PFSK-1 (cell line): Measurements from ENCODE around the gene REV3L.

ENCODE experiments used
- POLR2AphosphoS5 ChIP-seq: IDR thresholded peaks from 2 replicates; pipeline ENCODE4 v1.6.1; 2012; ENCODE audit warnings: low read depth, mild to moderate bottlenecking, control low read depth, low read length, moderate library complexity
- SIN3A ChIP-seq: IDR thresholded peaks from 2 replicates; pipeline ENCODE4 v1.6.1; 2012; ENCODE audit warnings: mild to moderate bottlenecking, low read length, moderate library complexity, borderline replicate concordance; ENCODE audit not compliant: insufficient read depth
- TAF1 ChIP-seq: IDR thresholded peaks from 2 replicates; pipeline ENCODE4 v1.6.1; 2012; ENCODE audit warnings: low read length, control low read depth, borderline replicate concordance; ENCODE audit not compliant: insufficient read depth
- TF ChIP-seq, protein P1 (sequence below), 2 experiments: IDR thresholded peaks; 2 replicates each; pipeline versions ENCODE4 v1.6.1 to v1.8.0; 2011 to 2012; ENCODE audit warnings: low read depth in 2 of 2, low read length in 2 of 2, control low read depth in 1 of 2, inconsistent platforms in 1 of 2, mild to moderate bottlenecking in 1 of 2, moderate library complexity in 1 of 2; ENCODE audit not compliant: insufficient read depth in 1 of 2

DNA sequence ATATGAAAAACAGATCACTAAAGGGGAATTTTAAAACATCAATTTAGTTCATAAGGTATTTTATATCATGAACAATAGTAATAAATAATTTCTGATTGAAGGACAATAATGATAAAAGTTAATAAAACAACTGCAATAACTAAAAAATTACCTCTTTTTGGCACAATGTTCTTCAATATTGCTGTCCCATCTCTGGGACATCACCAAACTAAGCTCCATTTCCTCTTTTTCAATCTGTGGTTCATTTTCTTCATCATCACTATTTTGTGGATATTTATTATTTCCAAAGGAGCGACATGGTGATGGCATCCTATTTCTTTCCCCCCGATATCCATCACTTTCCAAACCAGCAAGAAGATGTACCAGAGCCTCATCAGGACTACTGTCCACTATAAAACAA lies 103.2 kb downstream of the REV3L start:
- TF ChIP-seq, protein P1, sequence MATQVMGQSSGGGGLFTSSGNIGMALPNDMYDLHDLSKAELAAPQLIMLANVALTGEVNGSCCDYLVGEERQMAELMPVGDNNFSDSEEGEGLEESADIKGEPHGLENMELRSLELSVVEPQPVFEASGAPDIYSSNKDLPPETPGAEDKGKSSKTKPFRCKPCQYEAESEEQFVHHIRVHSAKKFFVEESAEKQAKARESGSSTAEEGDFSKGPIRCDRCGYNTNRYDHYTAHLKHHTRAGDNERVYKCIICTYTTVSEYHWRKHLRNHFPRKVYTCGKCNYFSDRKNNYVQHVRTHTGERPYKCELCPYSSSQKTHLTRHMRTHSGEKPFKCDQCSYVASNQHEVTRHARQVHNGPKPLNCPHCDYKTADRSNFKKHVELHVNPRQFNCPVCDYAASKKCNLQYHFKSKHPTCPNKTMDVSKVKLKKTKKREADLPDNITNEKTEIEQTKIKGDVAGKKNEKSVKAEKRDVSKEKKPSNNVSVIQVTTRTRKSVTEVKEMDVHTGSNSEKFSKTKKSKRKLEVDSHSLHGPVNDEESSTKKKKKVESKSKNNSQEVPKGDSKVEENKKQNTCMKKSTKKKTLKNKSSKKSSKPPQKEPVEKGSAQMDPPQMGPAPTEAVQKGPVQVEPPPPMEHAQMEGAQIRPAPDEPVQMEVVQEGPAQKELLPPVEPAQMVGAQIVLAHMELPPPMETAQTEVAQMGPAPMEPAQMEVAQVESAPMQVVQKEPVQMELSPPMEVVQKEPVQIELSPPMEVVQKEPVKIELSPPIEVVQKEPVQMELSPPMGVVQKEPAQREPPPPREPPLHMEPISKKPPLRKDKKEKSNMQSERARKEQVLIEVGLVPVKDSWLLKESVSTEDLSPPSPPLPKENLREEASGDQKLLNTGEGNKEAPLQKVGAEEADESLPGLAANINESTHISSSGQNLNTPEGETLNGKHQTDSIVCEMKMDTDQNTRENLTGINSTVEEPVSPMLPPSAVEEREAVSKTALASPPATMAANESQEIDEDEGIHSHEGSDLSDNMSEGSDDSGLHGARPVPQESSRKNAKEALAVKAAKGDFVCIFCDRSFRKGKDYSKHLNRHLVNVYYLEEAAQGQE (IDR thresholded peaks at IDR 0.05; ENCODE audit: insufficient read depth in 1 of 2, low read depth in 2 of 2, low read length in 2 of 2), result no peak
- TF ChIP-seq POLR2AphosphoS5 (no peak), TAF1 (no peak), SIN3A (no peak)
